CD4-positive, alpha-beta T cell treated with Interleukin-12 subunit alpha and Interleukin-12 subunit beta, for 1 hour (primary cell): ENCODE measurements around the gene TMEM114.
"Not testable (repeated sequence)": the region's sequence is repeated elsewhere in the genome, so short reads cannot be mapped to it uniquely, and the experiment has no call there.

Experiments
- DNase-seq: peaks from one replicate; pipeline ENCODE4 v3.0.0-alpha.2; 2020

Gene TMEM114

DNA sequence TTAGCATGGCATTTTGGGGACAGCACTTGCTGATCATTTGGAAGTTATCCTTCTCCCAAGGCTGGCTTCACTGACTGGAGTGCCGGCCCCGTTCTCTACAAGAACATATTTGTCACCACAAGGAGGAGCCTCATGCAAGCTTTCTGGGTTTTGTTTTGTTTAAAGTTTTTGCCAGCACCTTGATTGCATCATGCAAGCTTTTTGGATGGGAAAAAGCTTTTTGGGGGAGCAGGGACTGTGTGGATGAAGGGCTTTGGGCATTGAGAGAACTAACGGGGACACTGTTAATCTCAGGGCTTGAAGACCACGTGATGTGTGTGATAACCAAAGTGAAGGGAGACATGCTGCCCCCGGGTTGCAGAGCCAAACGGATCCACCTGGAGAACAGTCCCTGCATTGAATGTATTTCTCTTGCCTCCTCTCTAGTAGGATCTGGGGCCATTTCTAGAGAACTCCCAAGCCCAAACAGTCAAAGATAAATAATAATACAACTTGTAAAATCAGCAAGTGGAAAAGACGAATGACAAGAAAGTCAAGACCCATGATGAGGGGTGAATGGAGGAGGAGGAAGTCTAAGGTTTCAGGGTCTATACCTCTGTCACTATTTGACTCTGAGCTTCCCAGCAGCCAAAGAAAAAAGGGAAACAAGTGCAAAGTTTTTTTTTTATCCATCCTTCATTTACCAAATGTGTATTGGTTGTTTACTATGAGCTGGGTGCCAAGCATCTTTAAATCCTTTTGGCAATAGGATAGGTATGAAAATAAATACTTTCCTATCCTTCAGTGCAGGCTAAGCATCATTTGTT lies 17.2 kb downstream of the TMEM114 start:
- peak; percentile 12 for DNase-seq

DNA sequence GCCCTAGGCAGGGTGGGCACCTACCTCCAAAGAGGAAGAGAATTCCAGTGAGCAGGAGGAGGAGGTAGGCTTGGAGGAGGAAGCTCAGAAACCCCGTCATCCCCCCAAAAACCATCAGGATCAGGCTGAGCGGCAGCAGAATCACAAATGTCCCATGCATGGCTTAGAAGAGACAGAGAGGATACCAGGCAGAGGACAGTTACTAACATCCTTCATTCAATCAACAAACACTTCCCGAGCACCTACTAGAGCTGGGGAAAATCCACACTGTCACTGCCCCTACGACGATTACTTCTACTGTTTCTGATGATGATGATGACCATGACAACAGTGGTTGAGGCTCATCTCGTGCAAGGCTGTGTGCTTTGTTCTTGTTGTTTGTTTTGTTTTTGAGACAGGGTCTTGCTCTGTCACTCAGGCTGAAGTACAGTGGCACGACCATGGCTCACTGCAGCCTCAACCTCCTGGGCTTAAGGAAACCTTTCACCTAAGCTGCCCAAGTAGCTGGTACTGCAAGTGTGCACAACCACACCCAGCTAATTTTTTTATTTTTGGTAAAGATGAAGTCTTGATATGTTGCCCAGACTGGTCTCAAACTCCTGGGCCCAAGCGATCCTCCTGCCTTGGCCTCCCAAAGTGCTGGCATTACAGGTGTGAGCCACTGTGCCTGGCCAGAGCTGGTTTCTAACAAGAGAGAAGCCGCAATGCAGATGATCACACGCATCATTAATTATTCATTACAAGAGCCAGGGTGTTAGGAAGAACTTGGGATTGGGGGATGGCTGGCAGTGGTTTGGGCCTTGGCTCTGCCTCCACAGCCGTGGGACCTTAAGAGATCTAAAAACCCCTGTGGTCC lies 18.0 kb downstream of the TMEM114 start:
- DNase-seq: no peak

DNA sequence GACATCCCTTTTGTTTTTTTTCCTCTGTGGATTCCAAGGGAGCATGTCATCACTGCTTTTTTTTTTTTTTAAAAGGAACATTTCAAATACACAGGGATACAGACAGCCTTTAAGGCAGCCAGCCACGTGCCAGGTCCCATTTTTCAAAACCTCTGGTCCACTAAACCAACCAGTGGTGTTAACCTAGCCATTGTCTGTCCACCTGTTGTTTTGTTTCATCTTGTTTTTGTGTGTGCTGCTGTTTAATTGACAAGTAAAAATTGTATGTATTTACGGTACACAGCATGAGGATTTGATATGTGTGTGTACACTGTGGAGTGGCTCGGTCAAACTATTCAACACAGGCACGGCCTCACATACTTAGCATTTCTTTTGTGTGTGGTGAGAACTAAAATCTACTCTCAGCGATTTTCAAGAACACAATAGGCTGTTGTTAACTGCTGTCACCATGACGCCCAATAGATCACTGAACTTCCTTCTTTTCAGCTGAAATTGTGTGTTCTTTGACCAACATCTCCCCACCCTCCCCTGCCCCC lies 19.2 kb downstream of the TMEM114 start:
- no peak for DNase-seq

DNA sequence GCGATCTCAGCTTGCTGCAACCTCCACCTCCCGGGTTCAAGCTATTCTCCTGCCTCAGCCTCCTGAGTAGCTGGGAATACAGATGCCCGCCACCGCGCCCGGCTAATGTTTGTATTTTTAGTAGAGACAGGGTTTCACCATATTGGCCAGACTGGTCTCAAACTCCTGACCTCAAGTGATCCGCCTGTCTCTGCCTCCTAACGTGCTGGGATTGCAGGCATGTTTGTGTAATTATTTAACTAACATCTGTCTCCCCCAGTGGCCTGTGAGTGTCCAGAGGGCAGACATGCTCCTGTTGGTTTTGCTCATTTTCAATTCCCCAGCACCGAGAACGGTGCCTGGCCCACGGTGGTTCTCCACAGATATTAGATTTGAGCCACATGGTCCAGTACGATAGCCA lies 19.9 kb downstream of the TMEM114 start:
- DNase-seq: not testable (repeated sequence)

DNA sequence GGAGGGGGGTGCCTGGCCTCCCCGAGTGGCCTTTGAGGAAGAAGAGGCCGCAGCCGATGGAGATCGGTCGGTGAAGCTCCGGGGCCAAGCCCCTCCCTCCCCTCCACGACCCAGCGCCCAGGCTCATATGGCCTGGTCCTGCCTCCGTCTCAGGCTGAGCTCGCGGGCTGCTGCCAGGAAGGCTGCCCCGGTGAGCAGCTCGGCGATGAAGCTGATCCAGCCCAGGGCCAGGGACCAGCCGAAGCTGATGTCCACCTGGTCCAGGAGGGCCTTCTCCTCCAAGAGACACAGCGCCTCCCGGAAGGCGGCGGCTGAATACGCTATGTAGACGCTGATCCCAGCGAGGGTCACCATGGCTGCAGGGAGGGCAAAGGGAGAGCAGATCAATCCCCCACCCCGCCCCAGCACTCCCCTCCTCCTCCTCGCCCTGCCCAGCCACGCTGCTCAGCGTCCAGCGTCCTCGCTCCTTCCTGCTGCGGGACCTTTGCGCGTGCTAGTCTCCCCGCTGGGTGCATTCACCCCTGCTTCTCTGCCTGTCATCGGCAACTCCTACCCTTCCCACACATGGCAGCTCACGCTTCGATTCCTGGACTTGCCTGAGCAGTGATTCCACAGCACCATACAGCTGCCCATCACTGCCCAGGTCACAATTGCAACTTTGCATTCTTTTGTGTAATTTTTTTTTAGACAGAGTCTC lies 20.5 kb downstream of the TMEM114 start:
- no peak for DNase-seq

DNA sequence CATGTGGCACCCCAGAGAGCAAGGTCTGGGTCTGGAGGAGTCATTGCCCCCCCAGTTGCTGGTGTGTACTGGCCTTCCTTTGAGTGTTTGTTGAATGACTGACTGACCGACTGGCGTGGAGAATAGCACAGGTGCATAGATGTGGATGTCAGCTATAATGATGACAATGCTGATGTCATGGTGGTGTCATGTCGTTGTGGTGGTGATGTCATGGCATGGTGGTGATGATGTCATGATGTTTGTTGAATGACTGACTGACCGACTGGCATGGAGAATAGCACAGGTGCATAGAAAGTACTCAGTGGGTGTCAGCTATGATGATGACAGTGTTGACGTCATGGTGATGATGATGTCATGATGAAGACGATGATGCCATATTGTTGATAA lies 22.1 kb downstream of the TMEM114 start:
- DNase-seq: no peak

DNA sequence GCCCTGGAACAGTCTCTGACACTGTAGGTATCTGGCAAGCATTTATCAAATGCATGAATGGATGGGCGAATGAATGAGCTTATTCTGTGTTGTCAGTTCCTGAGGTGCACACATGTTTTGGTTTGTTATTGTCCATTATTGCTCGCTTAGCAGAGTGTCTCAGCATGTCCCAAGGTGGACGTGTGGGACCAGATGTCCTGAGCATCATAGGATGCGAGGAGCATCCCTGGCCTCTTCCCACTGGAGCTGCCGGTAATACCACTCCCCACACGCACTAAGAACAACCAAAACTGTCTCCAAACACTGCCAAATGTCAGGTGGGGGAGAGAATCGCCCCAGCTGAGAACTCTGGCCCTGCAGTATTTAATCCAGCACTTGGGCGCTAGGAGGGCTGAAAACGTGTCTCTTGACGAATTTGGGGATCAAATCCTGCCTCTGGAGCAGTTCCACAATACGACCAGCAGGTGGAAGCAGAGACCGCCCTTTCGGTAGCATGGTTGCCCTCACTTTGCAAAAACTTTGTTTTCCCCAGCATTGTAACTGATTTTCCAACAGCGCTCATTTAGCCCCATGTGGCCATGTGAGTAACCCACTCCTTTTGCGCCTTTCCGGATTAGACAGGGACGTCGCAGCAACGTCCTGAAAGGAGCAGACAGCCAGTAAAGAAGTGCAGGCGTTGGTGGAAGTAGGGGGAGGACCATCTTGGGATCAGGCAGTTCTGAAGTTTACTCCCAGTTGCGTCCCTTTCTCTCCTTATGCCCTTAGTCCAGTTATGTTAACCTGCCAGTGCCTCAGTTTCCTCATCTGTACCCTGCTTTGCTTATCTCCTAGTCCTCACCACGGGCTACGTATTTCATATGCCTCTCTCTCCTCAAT lies 22.7 kb downstream of the TMEM114 start:
- DNase-seq: peak; percentile 81

DNA sequence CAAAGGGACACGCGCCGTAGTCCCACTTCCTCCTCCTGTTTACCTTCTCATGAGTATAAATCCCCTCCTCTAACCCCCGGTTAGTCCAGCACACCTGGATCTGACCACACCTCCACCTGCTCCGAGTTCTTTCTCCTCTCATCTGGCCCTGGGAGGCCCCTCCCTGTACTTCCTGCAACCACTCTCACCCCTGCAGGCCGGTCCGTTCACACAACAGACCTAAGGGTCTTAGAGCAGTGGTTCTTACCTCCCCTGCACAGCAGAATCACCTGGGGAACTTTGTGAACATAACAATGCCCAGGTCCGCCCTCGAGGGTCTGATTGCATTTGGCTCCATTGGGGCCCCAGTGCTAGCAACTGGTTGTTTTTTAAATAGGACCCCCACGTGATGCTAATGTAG lies 24.8 kb downstream of the TMEM114 start:
- DNase-seq: no peak

DNA sequence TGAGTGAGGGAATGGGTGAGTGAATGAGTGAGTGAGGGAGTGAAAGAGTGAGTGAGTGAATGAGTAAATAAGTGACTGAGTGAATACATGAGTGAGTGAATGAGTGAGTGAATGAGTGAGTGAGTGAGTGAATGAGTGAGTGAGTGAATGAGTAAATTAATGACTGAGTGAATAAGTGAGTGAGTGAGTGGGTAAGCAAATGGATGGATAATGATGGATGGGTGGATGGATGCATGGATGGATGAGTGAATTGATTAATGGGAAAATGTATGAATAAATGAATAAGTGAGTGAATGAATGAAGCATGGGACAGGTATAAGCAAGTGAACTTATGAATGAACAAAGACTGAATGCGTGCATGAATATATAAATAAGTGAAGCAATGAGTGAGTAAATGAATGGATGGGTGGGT lies 25.4 kb downstream of the TMEM114 start:
- DNase-seq: no peak

DNA sequence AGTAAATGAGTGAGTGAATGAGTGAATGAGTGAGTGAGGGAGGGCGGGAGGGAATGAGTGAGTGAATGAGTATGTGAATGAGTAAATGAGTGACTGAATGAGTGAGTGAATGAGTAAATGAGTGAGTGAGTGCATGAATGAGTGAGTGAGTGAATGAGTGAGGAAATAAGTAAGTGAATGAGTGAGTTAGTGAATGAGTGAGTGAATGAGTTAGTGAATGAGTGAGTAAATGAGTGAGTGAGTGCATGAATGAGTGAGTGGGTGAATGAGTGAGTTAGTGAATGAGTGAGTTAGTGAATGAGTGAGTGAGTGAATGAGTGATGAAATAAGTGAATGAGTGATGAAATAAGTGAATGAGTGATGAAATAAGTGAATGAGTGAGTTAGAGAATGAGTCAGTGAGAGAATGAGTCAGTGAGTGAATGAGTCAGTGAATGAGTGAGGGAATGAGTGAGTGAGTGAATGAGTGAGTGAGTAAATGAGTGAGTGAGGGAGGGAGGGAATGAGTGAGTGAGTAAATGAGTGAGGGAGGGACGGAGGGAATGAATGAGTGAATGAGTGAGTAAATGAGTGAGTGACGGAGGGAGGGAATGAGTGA lies 26.3 kb downstream of the TMEM114 start:
- not testable (repeated sequence) for DNase-seq

DNA sequence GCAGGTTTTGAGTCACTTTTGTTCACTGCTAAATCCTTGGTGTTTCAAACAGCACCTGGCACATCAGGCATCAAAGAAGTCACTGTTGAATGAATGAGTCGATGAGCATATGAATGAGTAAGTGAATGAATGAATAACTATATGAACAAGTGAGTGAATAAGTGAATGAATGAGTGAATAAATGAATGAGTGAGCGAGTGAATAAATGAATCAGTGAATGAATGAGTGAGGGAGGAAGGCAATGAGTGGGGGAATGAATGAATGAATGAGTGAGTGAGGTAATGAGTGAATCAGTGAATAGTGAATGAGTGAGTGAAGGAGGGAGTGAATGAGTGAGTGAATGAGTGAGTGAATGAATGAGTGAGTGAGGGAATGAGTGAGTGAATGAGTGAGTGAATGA lies 28.8 kb downstream of the TMEM114 start:
- DNase-seq: no peak

DNA sequence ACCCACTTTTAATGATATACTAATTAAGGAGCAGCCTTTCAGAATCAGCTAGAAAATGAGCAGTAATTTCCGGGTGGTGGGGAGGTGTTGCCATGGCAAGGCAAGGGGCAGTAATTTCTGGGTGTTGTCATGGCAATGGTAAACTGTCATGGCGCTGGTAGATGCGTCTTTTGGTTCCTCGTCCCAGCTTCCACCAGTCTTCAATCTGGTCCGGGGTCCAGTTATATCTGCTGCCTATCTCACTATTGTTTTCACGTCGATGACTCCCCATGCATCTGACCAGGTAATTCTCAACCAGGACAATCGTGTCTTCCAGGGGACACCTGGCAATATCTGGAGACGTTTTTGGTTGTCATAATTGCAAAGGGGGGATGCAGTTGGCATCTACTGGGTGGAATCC lies 34.9 kb downstream of the TMEM114 start:
- no peak for DNase-seq

DNA sequence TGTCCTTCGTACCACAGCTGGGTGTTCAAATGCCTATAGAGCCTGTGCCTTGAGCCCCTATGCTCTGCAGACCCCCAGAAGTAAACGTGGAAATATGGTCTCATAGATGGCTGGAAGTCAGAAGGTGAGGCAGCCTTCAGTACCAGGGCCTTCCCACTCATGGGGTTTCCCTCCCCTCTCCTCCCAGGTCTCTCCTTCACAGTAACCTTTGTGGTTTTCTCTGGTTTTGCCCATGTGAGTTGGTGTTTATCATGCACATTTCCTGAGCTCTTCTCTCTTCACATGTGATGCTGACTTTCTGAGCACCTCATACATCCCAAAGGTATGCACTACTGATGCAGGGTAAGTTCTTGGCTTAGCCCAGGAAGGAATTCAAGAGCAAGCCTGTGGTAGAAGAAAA lies 35.4 kb downstream of the TMEM114 start:
- no peak for DNase-seq

DNA sequence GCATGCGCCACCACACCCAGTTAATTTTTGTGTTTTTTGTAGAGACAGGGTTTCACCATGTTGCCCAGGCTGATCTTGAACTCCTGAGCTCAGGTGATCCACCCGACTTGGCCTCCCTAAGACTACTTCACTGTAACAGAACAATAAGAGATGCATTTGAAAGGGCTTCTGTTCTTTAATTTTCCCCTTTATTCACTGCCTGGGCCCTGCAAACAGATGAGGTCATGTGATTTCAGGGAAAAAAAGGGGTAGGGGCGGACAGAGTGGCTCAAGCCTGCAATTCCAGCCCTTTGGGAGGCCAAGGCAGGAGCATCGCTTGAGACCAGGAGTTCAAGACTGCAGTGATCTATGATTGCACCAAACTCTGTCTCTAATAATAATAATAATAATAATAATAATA lies 36.3 kb downstream of the TMEM114 start:
- no peak for DNase-seq

DNA sequence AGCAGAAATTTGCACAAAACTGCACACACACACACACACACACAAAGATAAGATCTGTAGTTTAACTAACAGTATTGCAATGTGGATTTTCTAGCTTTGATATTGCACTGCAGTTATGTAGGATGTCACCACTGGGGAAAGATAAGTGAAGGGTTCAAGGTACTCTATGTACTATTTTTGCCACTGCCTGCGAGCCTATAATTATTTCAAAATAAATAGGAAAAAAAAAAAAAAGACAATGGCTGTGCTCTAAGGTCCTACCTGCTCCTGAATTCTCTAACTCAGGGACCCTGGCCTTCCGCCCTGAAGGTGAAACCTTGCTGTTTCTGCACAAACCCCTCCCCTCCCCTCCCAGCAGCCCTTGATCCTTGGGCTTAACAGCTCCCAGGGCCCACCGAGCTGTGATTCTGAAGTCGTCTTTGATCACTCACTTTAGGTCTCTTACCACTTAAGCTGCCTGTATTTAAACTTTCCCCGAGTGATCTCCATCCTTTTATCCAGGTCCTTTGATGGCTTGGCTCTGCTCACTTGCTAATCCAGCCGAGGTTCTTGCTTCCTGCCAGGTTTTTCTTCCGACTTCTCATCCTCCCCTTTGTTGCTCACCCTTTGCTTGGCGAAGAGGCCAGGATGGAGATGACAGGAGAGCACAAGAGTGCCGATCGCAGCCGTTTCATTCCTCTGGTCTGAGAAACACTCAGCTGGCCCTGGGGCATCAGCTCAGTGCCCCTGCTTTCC lies 37.7 kb downstream of the TMEM114 start:
- DNase-seq: no peak

DNA sequence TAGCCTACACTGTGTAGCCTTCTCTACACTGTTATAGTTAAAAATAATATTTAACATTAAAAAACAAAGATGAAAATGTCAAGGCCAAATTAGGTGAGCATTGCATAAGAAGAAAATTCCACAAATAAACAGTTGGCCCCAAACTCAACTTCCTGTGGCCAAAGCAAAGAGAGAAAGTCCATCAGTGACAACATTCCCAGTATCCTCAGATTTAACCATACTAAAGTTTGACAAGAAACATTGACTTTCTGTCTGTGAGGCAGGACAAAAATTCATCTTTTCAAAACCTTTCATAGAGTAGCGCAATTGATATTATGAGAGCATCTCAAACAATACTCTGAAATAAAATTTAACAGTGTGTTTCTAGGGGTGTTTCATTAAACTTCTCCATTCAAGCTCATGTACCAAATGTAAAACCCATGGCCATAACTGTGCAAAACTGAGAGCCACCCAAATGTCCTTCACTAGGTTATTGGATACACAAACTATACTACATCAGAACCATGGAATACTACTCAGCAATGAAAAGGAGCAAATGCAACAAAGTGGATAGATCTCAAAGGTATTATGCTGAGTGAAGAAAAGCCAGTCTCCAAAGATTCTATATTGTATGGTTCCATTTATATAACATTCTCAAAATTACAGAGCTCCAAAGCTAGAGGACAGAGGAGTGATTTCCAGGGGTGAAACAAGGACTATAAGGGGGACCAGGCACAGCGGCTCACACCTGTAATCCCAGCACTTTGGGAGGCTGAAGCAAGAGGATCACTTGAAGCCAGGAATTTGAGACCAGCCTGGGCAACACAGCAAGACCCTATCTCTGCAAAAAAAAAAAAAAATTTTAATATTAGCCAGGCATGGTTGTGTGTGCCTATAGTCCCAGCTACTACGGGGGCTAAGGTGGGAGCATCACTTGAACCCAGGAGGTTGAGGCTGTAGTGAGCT lies 38.7 kb downstream of the TMEM114 start:
- no peak for DNase-seq

DNA sequence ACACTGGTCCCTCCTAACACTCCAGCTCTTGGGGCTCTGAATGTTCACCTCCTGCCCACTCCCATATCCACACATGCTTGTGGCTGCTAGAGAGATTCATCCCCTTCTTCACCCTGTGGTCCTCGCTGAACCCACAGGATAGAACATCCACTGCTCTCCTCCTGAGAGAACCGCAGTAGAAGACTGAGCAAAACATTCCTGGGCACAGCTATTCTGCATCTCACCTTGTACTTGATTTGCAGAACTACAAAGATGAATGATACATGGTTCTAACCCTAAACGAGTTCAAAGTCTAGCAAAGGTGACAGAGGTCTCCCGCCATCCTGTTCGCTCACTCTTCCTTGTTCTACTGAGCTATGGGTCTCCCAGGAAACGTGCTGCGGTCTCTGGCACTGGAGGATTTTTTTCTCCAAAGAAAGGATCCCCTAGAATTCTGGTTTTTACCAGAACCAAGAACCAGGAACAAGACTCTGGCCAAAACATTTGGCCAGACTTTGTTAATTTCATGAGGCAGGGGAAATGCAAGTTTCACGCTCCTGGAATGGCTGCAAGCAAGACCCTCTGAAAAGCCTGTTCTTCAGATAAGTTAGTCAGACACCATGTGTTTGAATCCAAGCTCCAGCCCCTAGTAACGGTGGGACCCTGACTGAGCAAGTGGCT lies 39.5 kb downstream of the TMEM114 start:
- DNase-seq: no peak

DNA sequence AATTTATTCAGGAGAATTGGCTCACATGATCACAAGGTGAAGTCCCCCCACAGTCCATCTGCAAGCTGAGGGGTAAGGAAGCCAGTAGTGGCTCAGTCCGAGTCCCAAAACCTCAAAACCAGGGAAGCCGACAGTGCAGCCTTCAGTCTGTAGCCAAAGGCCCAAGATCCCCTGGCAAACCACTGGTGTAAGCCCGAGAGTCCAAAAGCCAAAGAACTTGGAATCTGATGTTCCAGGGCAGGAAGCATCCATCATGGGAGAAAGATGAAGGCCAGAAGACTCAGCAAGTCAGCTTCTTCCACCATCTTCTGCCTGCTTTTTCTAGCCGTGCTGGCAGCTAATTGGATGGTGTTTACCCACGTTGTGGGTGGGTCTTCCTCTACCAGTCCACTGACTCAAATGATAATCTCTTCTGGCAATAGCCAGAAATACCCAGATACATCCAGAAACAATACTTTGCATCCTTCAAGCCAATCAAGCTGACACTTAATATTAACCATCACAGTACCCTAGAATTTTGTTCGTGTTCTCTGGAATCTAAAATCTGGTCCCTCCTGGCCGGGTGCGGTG lies 40.4 kb downstream of the TMEM114 start:
- DNase-seq: no peak

DNA sequence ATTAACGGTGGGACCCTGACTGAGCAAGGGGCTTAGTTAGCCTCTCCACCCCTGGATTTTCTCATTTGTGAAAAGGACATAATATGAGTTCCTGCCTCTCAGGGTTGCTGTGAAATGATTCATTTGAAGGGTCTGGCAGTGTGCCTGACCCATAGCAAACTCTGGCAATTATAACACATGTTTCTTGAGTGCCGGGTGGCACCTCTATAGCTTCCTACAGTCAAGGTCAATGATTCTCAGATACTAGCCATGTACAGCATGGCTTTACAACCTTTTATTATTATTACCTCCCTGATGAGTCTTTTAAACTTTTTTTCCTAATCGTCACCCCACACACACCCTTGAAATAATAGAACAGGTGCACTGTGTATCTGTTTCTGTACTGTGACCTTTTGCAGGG lies 42.1 kb downstream of the TMEM114 start:
- DNase-seq: no peak
